ENCODE results near the gene LDLRAD4.

The LDLRAD4 gene

GRCh38 chr18:13377496-13377895 lies 158.9 kb downstream of the LDLRAD4 start:
- peak overlapping the region; percentile 52 for H3K4me3 Mint-ChIP-seq
- H3K36me3 Mint-ChIP-seq (ENCODE audit: low read depth) = no peaks in the 10 kb centered on the region
- H3K27me3 Mint-ChIP-seq = no peaks in the 10 kb centered on the region
- H3K9me3 Mint-ChIP-seq = no peaks in the 10 kb centered on the region
- peaks cover 86% of the 10 kb centered on the region for H3K4me1 Mint-ChIP-seq (ENCODE audit: low read depth)
- peak overlapping the region; percentile 98 for H3K27ac Mint-ChIP-seq

GRCh38 chr18:13378150-13378549 lies 159.6 kb downstream of the LDLRAD4 start:
- Mint-ChIP-seq H3K27me3 (no peaks in the 10 kb centered on the region), H3K36me3 (ENCODE audit: low read depth) (no peaks in the 10 kb centered on the region), H3K9me3 (no peaks in the 10 kb centered on the region), H3K4me1 (ENCODE audit: low read depth) (peaks cover 86% of the 10 kb centered on the region), H3K4me3 (peak overlapping the region; percentile 52), H3K27ac (peak overlapping the region; percentile 98)

- Mint-ChIP-seq H3K36me3 (ENCODE audit: low read depth) (no peaks in the 10 kb centered on the region), H3K27me3 (no peaks in the 10 kb centered on the region), H3K9me3 (no peaks in the 10 kb centered on the region), H3K4me1 (ENCODE audit: low read depth) (peaks cover 89% of the 10 kb centered on the region), H3K4me3 (peak overlapping the region; percentile 52), H3K27ac (peak overlapping the region; percentile 98)
These were observed 160.7 kb downstream of the LDLRAD4 start for GRCh38 chr18:13379062-13379865.

GRCh38 chr18:13379930-13380690 lies 161.6 kb downstream of the LDLRAD4 start:
- Mint-ChIP-seq H3K4me3 (no peak overlapping the region), H3K27me3 (no peaks in the 10 kb centered on the region), H3K27ac (peak overlapping the region; percentile 5), H3K36me3 (ENCODE audit: low read depth) (peaks cover 5% of the 10 kb centered on the region), H3K4me1 (ENCODE audit: low read depth) (peaks cover 88% of the 10 kb centered on the region), H3K9me3 (peaks cover 5% of the 10 kb centered on the region)

- H3K4me3 Mint-ChIP-seq = no peak overlapping the region
These were observed 162.1 kb downstream of the LDLRAD4 start for GRCh38 chr18:13380691-13381070.

GRCh38 chr18:13381331-13381730 lies 162.8 kb downstream of the LDLRAD4 start:
- Mint-ChIP-seq H3K27me3 (no peaks in the 10 kb centered on the region), H3K4me3 (peak overlapping the region; percentile 87), H3K4me1 (ENCODE audit: low read depth) (peaks cover 77% of the 10 kb centered on the region)

More at GRCh38 chr18:13380691-13381070, 162.1 kb downstream of the LDLRAD4 start:
- Mint-ChIP-seq H3K9me3 (peaks cover 5% of the 10 kb centered on the region), H3K4me1 (ENCODE audit: low read depth) (peaks cover 83% of the 10 kb centered on the region), H3K27me3 (no peaks in the 10 kb centered on the region), H3K36me3 (ENCODE audit: low read depth) (peaks cover 5% of the 10 kb centered on the region), H3K27ac (peak overlapping the region; percentile 5)

GRCh38 chr18:13381944-13382365 lies 163.4 kb downstream of the LDLRAD4 start:
- H3K4me3 Mint-ChIP-seq = peak overlapping the region; percentile 87
- H3K9me3 Mint-ChIP-seq = peaks cover 5% of the 10 kb centered on the region
- peaks cover 71% of the 10 kb centered on the region for H3K4me1 Mint-ChIP-seq (ENCODE audit: low read depth)
- H3K36me3 Mint-ChIP-seq (ENCODE audit: low read depth) = peaks cover 8% of the 10 kb centered on the region
- no peaks in the 10 kb centered on the region for H3K27me3 Mint-ChIP-seq
- peak overlapping the region; percentile 98 for H3K27ac Mint-ChIP-seq

More at GRCh38 chr18:13381331-13381730, 162.8 kb downstream of the LDLRAD4 start:
- Mint-ChIP-seq H3K27ac (peak overlapping the region; percentile 98), H3K36me3 (ENCODE audit: low read depth) (peaks cover 5% of the 10 kb centered on the region), H3K9me3 (peaks cover 5% of the 10 kb centered on the region)

- Mint-ChIP-seq H3K4me3 (peak overlapping the region; percentile 87), H3K4me1 (ENCODE audit: low read depth) (peaks cover 66% of the 10 kb centered on the region), H3K27ac (peak overlapping the region; percentile 98), H3K36me3 (ENCODE audit: low read depth) (peaks cover 8% of the 10 kb centered on the region), H3K9me3 (peaks cover 5% of the 10 kb centered on the region), H3K27me3 (no peaks in the 10 kb centered on the region)
These were observed 163.9 kb downstream of the LDLRAD4 start for GRCh38 chr18:13382366-13382953.

GRCh38 chr18:13382954-13383827 lies 164.6 kb downstream of the LDLRAD4 start:
- Mint-ChIP-seq H3K27me3 (no peaks in the 10 kb centered on the region), H3K4me1 (ENCODE audit: low read depth) (peaks cover 58% of the 10 kb centered on the region), H3K9me3 (peaks cover 5% of the 10 kb centered on the region), H3K36me3 (ENCODE audit: low read depth) (peaks cover 13% of the 10 kb centered on the region), H3K4me3 (peak overlapping the region; percentile 87), H3K27ac (peak overlapping the region; percentile 98)

GRCh38 chr18:13386891-13387801 lies 168.6 kb downstream of the LDLRAD4 start:
- H3K9me3 Mint-ChIP-seq = peaks cover 5% of the 10 kb centered on the region
- H3K27me3 Mint-ChIP-seq = no peaks in the 10 kb centered on the region
- H3K27ac Mint-ChIP-seq = no peak overlapping the region
- H3K4me1 Mint-ChIP-seq (ENCODE audit: low read depth) = peaks cover 25% of the 10 kb centered on the region
- H3K36me3 Mint-ChIP-seq (ENCODE audit: low read depth) = peaks cover 22% of the 10 kb centered on the region
- no peak overlapping the region for H3K4me3 Mint-ChIP-seq

- Mint-ChIP-seq H3K27ac (no peak overlapping the region), H3K27me3 (no peaks in the 10 kb centered on the region), H3K4me3 (no peak overlapping the region), H3K4me1 (ENCODE audit: low read depth) (peaks cover 19% of the 10 kb centered on the region), H3K36me3 (ENCODE audit: low read depth) (peaks cover 22% of the 10 kb centered on the region), H3K9me3 (peaks cover 5% of the 10 kb centered on the region)
These were observed 169.4 kb downstream of the LDLRAD4 start for GRCh38 chr18:13387855-13388548.

- H3K9me3 Mint-ChIP-seq = peaks cover 5% of the 10 kb centered on the region
- H3K4me3 Mint-ChIP-seq = no peak overlapping the region
- H3K27me3 Mint-ChIP-seq = no peaks in the 10 kb centered on the region
- H3K36me3 Mint-ChIP-seq (ENCODE audit: low read depth) = peaks cover 22% of the 10 kb centered on the region
- peaks cover 13% of the 10 kb centered on the region for H3K4me1 Mint-ChIP-seq (ENCODE audit: low read depth)
- no peak overlapping the region for H3K27ac Mint-ChIP-seq
These were observed 170.3 kb downstream of the LDLRAD4 start for GRCh38 chr18:13388586-13389490.
